Islet precursor cell (in vitro differentiated cells): Measurements from ENCODE around the gene CASP9.

Experiments used
- DNase-seq: peaks from one replicate; pipeline ENCODE4 v3.0.0-alpha.2; 2018

The CASP9 gene

GRCh38 chr1:15444468-15445389 is 79.3 kb downstream of the CASP9 start:
- no peak for DNase-seq

DNA sequence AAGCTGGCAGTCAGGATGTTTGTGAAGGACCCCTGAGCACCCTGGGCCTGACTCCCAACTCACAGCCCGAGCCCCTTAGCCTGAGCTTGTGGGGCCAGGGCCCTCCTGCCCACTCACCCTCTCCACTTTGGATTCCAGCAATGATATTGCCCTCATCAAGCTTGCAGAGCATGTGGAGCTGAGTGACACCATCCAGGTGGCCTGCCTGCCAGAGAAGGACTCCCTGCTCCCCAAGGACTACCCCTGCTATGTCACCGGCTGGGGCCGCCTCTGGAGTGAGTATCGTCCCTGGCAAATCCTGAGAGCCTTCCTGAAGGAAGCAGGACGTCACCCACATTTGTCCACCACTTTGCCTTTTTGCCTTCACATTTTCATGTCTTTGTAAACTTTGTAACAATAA is 80.7 kb downstream of the CASP9 start:
- no peak for DNase-seq

GRCh38 chr1:15442759-15443158 is 81.3 kb downstream of the CASP9 start:
- DNase-seq = no peak

DNA sequence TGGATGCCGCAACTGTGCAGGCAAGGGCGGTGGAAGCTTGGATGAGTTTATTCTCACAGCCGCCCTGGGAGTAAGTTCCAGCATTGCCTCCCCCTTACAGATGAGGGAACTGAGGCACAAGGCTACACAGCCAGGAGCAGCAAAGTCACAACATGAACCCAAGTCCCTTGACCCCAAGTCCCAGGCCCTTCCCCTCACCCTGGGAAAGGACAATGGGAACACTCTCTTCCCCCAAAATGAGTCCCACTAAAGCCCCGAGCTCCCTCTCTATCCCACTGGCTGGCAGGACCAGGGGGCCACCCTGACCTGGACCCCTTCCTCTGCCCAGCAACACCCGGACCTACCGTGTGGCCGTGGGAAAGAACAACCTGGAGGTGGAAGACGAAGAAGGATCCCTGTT is 81.9 kb downstream of the CASP9 start:
- DNase-seq = no peak
